Omental fat pad (tissue), 4 donors: ENCODE measurements around the gene FBXO8. TPM values are rescaled to one million over a fixed set of nuclear protein-coding genes. Genes with fewer than 3 reads are reported as not detected.
"Not testable (repeated sequence)": the region's sequence is repeated elsewhere in the genome, so short reads cannot be mapped to it uniquely, and the experiment has no call there.

Experiments
- ATAC-seq: fragments of 150-250 bp; one replicate; pipeline ENCODE4 v1.9.1; 2016; ENCODE audit warnings: mild to moderate bottlenecking, moderate library complexity; ENCODE audit not compliant: low FRiP score
- DNase-seq: peaks from one replicate; pipeline ENCODE4 v3.0.0-alpha.2; 2019; ENCODE audit warnings: low spot score
- total RNA-seq, 4 donors: library from RNA; depleted of rRNA; stranded (reverse); fragments of >200 nt; gene quantifications; one replicate each; pipeline ENCODE4 v1.1.0, GENCODE V29; 2016
- TF ChIP-seq, protein P1 (sequence below), 3 donors: fragments of 450-650 bp; IDR thresholded peaks; one replicate each; pipeline ENCODE4 v1.5.1; 2016 to 2017; ENCODE audit warnings: antibody characterized with exemption in 3 of 3, mild to moderate bottlenecking in 3 of 3, moderate library complexity in 2 of 3

Gene FBXO8
- total RNA-seq, 4 donors from 2014 or later = 15.9 to 50.8 (median 30.3) TPM

- TF ChIP-seq, protein P1, sequence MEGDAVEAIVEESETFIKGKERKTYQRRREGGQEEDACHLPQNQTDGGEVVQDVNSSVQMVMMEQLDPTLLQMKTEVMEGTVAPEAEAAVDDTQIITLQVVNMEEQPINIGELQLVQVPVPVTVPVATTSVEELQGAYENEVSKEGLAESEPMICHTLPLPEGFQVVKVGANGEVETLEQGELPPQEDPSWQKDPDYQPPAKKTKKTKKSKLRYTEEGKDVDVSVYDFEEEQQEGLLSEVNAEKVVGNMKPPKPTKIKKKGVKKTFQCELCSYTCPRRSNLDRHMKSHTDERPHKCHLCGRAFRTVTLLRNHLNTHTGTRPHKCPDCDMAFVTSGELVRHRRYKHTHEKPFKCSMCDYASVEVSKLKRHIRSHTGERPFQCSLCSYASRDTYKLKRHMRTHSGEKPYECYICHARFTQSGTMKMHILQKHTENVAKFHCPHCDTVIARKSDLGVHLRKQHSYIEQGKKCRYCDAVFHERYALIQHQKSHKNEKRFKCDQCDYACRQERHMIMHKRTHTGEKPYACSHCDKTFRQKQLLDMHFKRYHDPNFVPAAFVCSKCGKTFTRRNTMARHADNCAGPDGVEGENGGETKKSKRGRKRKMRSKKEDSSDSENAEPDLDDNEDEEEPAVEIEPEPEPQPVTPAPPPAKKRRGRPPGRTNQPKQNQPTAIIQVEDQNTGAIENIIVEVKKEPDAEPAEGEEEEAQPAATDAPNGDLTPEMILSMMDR (IDR thresholded peaks at IDR 0.05) = no peak
- ATAC-seq = no peak
- DNase-seq = no peak
These were observed 20.6 kb downstream of the FBXO8 start for GRCh38 chr4:174262624-174263444.

DNA sequence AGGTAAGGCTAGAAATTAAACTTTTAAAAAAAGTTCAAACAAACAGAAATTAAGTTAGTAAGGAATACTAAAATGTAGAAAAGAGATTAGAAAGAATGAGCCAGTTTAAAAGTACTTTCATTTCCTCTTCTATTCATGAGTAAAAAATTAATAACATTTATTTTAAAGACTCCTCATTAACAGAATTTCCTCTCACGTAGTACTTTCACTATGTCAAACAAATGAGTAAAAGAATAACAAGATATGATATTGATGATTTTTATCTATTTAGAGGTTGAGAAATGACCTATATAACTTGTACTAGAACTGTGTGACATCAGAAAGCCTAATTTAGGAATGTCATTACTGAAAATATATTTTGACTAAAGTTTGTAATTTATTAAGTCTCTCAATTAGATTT is 22.0 kb downstream of the FBXO8 start:
- not testable (repeated sequence) for ATAC-seq, DNase-seq

DNA sequence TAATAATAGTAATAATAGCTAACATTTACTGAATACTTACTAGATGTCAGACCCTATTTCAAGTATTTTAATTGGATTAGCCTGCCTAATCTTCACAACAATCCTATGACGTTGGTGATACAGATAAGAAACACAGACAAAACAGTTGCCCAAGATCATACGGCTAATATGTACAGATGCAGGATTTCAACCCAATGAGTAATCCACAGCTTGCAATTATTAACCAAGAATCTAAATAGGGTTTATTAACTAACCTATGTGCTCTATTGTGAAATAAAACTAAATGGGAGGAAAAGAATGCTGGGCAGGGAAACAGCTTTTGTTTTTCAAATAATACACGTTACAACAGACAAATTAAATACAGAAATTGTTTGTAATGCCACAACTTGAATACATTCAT is 23.4 kb downstream of the FBXO8 start:
- DNase-seq (no peak), ATAC-seq (no peak)
- TF ChIP-seq, protein P1 (IDR thresholded peaks at IDR 0.05) = no peak

DNA sequence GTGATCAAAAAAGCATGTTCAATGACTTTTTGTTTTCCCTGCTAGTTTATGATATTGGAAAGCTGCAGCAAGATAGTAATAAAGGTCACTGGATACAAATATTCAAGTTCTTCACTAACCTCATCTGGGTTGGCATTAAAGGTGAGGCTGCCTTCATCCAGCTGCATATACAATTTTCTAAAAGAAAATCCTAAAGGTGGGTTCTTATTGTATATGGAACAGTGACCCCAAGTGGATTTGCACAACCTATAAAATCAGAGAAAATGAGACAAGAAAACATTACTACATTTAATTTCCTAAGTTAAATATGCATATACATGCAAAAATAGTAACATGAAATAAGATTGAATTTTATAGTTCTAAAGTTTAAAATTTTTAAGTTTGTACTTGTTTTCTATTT is 23.9 kb downstream of the FBXO8 start:
- no peak for ATAC-seq
- DNase-seq = no peak
- TF ChIP-seq, protein P1 (IDR thresholded peaks at IDR 0.05) = no peak

DNA sequence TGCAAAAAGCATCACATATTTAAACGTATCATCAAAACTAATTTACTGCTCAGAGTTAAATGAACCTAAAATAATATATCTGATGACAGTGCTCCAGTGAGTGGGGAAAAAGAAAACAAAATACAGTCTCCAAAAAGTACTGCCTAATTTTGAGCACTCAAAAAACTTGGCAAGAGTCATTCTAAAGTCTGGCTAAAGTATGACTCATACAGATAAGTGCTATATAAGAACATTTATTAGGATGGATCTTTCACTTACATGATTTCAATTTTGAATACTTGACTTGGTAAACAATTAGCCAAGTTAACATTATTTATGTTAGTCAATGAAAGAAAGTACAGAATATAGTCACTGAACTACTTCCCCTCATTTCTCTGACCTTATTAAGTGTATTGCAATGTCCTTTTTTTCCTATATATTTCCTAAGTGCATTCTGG is 27.2 kb downstream of the FBXO8 start:
- ATAC-seq (peak; percentile 44), DNase-seq (no peak)
- TF ChIP-seq, protein P1 (IDR thresholded peaks at IDR 0.05) = no peak

DNA sequence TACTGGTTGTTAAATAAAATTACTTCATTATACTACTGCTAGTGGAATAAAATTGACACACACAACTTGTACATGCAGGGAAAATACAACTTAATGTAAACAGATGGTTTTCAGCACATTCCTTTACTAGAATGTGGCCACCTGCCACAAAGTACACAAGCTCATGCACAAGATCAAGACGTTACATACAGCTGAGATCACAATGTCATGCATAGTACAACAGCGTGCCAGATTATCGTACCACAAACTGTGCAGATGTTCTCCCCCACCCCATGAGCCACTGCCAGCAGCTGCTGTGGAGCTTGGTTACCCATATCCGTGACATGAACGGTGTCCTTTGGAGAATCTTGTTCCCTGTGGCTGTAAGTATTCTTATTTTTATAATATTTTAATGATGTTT is 27.7 kb downstream of the FBXO8 start:
- TF ChIP-seq, protein P1 (IDR thresholded peaks at IDR 0.05) = no peak
- DNase-seq (no peak), ATAC-seq (no peak)

GRCh38 chr4:174255374-174255773 is 28.1 kb downstream of the FBXO8 start:
- ATAC-seq (no peak), DNase-seq (no peak)
- TF ChIP-seq, protein P1 (IDR thresholded peaks at IDR 0.05) = no peak
